Measurements from ENCODE around the gene PARP9.
"Not testable (repeated sequence)": the region's sequence is repeated elsewhere in the genome, so short reads cannot be mapped to it uniquely, and the experiment has no call there.

Gene PARP9

DNA sequence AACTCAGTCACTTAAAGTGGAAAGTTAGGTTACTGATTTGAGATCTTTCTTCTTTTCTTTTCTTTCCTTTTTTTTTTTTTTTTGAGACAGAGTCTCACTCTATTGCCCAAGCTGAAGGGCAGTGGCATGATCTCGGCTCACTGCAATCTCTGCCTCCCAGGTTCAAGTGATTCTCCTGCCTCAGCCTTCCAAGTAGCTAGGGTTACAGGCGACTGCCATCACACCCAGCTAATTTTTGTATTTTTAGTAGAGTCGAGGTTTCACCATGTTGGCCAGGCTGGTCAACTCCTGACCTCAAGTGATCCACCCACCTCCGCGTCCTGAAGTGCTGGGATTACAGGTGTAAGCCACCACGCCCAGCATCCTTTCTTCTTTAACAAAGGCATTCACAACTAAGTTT, 63.1 kb downstream of the PARP9 start:
- not testable (repeated sequence) for H3K56ac ChIP-seq (ENCODE audit: low read length); H3K27me3 ChIP-seq (ENCODE audit: insufficient read depth, low read length, poor library complexity); H3K4ac ChIP-seq (ENCODE audit: low read depth, low read length); H3K9ac ChIP-seq (ENCODE audit: low read length); H2BK120ac ChIP-seq (ENCODE audit: low read depth, low read length); H2AK5ac ChIP-seq (ENCODE audit: low read length); H3K4me2 ChIP-seq (ENCODE audit: low read length); H4K5ac ChIP-seq (ENCODE audit: low read length); H3K18ac ChIP-seq (ENCODE audit: low read length); H4K8ac ChIP-seq (ENCODE audit: low read depth, low read length); H3K27ac ChIP-seq (ENCODE audit: low read depth, low read length); H3K36me3 ChIP-seq (ENCODE audit: control insufficient read depth, insufficient read depth, low read length); DNase-seq; H2BK15ac ChIP-seq (replicated peaks; ENCODE audit: low read depth); H2BK5ac ChIP-seq (ENCODE audit: low read length); H3K4me1 ChIP-seq (ENCODE audit: control insufficient read depth, low read depth, low read length); H3K23ac ChIP-seq (ENCODE audit: low read length); H3K4me3 ChIP-seq (ENCODE audit: low read length)
- peaks cover 56% of the 10 kb centered on the region for H3K79me2 ChIP-seq (ENCODE audit: control insufficient read depth, insufficient read depth, low read length)
- WGBS (ENCODE audit: extremely low coverage, insufficient coverage, low lambda C conversion rate): no CpG with 5 or more reads among the region's 6 CpGs
- H3K79me1 ChIP-seq (ENCODE audit: low read length): peaks cover 13% of the 10 kb centered on the region

DNA sequence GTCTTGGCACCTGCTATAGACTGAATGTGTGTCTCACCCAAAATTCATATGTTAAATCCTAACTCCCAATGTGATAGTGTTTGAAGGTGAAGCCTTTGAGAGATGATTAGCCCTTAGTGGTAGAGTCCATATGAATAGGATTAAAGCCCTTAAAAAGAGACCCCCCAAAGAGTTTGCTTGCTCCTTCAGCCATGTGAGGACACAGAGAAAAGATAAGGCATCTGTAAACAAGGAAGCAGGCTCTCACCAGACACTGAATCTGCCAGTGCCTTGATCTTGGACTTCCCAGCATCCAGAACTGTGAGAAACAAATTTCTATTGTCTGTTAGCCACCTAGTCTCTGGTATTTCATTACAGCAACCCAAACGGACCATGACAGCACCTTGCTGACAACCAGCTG, 65.9 kb downstream of the PARP9 start:
- Histone ChIP-seq H3K18ac (ENCODE audit: low read length) (no peak overlapping the region), H3K4me1 (ENCODE audit: control insufficient read depth, low read depth, low read length) (no peaks in the 10 kb centered on the region), H3K27ac (ENCODE audit: low read depth, low read length) (no peak overlapping the region), H3K4me3 (ENCODE audit: low read length) (no peak overlapping the region), H3K4ac (ENCODE audit: low read depth, low read length) (no peak overlapping the region), H2BK120ac (ENCODE audit: low read depth, low read length) (no peak overlapping the region), H3K23ac (ENCODE audit: low read length) (no peak overlapping the region), H3K79me2 (ENCODE audit: control insufficient read depth, insufficient read depth, low read length) (peaks cover 35% of the 10 kb centered on the region), H4K5ac (ENCODE audit: low read length) (no peak overlapping the region), H3K27me3 (ENCODE audit: insufficient read depth, low read length, poor library complexity) (no peaks in the 10 kb centered on the region), H3K9ac (ENCODE audit: low read length) (no peak overlapping the region), H2AK5ac (ENCODE audit: low read length) (no peak overlapping the region), H4K8ac (ENCODE audit: low read depth, low read length) (no peak overlapping the region), H3K36me3 (ENCODE audit: control insufficient read depth, insufficient read depth, low read length) (no peaks in the 10 kb centered on the region), H3K79me1 (ENCODE audit: low read length) (peaks cover 8% of the 10 kb centered on the region), H3K56ac (ENCODE audit: low read length) (no peak overlapping the region), H3K4me2 (ENCODE audit: low read length) (no peak overlapping the region), H2BK15ac (replicated peaks; ENCODE audit: low read depth) (no peak overlapping the region), H2BK5ac (ENCODE audit: low read length) (no peak overlapping the region)
- peak; percentile 46 for DNase-seq
- WGBS (ENCODE audit: extremely low coverage, insufficient coverage, low lambda C conversion rate): no CpG with 5 or more reads among the region's 1 CpG

DNA sequence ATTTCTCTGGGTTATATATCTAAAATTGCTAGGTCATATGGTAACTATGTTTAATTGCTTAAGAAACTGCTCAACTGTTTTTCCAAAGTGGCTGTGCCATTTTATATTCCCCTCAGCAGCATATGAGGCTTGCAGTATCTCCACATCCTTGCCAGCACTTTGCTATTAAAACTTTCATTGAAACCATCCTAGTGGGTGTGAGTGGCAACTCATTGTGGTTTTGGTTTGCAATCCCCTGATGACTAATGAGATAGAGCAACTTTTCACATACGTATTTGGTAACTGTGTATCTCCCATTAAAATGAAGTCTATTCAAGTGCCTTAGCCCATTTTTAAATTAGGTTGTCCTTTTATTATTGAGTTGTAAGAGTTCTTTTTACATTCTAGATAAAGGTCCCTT, 66.7 kb downstream of the PARP9 start:
- Histone ChIP-seq H3K79me2 (ENCODE audit: control insufficient read depth, insufficient read depth, low read length) (peaks cover 30% of the 10 kb centered on the region), H3K4me1 (ENCODE audit: control insufficient read depth, low read depth, low read length) (no peaks in the 10 kb centered on the region), H4K8ac (ENCODE audit: low read depth, low read length) (no peak overlapping the region), H3K4me2 (ENCODE audit: low read length) (no peak overlapping the region), H3K18ac (ENCODE audit: low read length) (no peak overlapping the region), H2BK15ac (replicated peaks; ENCODE audit: low read depth) (no peak overlapping the region), H3K79me1 (ENCODE audit: low read length) (peaks cover 8% of the 10 kb centered on the region), H3K56ac (ENCODE audit: low read length) (no peak overlapping the region), H2BK5ac (ENCODE audit: low read length) (no peak overlapping the region), H3K23ac (ENCODE audit: low read length) (no peak overlapping the region), H2BK120ac (ENCODE audit: low read depth, low read length) (no peak overlapping the region), H3K4ac (ENCODE audit: low read depth, low read length) (no peak overlapping the region), H3K9ac (ENCODE audit: low read length) (no peak overlapping the region), H3K27ac (ENCODE audit: low read depth, low read length) (no peak overlapping the region), H2AK5ac (ENCODE audit: low read length) (no peak overlapping the region), H3K36me3 (ENCODE audit: control insufficient read depth, insufficient read depth, low read length) (no peaks in the 10 kb centered on the region), H3K27me3 (ENCODE audit: insufficient read depth, low read length, poor library complexity) (no peaks in the 10 kb centered on the region), H3K4me3 (ENCODE audit: low read length) (no peak overlapping the region), H4K5ac (ENCODE audit: low read length) (no peak overlapping the region)
- DNase-seq: no peak
- no CpG with 5 or more reads among the region's 1 CpG for WGBS (ENCODE audit: extremely low coverage, insufficient coverage, low lambda C conversion rate)

DNA sequence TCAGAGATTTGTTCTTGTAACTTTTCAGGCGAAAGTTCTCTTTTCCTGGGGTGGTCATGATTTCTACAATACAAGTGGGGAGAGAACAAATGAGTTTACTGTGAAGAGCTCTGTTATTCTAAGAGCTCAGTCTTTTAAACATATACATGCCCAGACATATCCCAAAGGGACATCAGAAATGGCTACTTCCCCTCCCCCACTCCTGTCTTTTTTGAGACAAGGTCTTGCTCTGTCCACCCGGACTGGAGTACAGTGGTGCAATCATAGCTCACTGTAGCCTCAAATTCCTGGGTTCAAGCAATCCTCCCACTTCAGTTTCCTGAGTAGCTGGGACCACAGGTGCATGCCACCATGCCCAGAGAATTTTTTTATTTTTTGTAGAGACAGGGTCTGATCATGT, 67.6 kb downstream of the PARP9 start:
- Histone ChIP-seq H3K18ac (ENCODE audit: low read length) (no peak overlapping the region), H3K4me1 (ENCODE audit: control insufficient read depth, low read depth, low read length) (no peaks in the 10 kb centered on the region), H3K36me3 (ENCODE audit: control insufficient read depth, insufficient read depth, low read length) (no peaks in the 10 kb centered on the region), H3K56ac (ENCODE audit: low read length) (no peak overlapping the region), H3K9ac (ENCODE audit: low read length) (no peak overlapping the region), H3K4me2 (ENCODE audit: low read length) (no peak overlapping the region), H3K4ac (ENCODE audit: low read depth, low read length) (no peak overlapping the region), H4K5ac (ENCODE audit: low read length) (no peak overlapping the region), H3K23ac (ENCODE audit: low read length) (no peak overlapping the region), H3K27ac (ENCODE audit: low read depth, low read length) (no peak overlapping the region), H2BK120ac (ENCODE audit: low read depth, low read length) (peak overlapping the region; percentile 12), H3K79me1 (ENCODE audit: low read length) (peaks cover 3% of the 10 kb centered on the region), H4K8ac (ENCODE audit: low read depth, low read length) (no peak overlapping the region), H3K4me3 (ENCODE audit: low read length) (no peak overlapping the region), H2BK15ac (replicated peaks; ENCODE audit: low read depth) (no peak overlapping the region), H3K79me2 (ENCODE audit: control insufficient read depth, insufficient read depth, low read length) (peaks cover 22% of the 10 kb centered on the region), H3K27me3 (ENCODE audit: insufficient read depth, low read length, poor library complexity) (no peaks in the 10 kb centered on the region), H2AK5ac (ENCODE audit: low read length) (no peak overlapping the region), H2BK5ac (ENCODE audit: low read length) (no peak overlapping the region)
- no peak for DNase-seq
- no CpG with 5 or more reads among the region's 2 CpGs for WGBS (ENCODE audit: extremely low coverage, insufficient coverage, low lambda C conversion rate)

DNA sequence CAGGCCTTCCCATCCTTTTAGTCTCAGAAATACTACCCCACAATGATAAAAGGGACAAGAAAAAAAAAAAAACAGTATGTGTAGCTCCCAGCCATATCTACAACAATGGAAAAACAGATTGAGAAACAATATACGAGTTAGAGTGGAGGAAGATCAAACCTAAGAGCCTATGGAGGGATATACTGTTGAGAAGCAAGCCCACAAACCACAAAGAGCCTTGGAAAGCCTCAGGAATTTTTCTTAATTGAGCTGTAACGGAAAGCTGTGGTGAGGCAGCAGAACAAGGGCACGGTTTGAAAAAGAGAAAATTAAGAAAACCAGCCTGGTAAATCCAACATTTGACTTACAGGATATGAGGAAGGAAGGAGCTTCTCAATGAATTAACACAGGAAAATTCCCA, 70.8 kb downstream of the PARP9 start:
- no peak for DNase-seq
- no peak overlapping the region for H3K4me2 ChIP-seq (ENCODE audit: low read length)
- peaks cover 13% of the 10 kb centered on the region for H3K79me2 ChIP-seq (ENCODE audit: control insufficient read depth, insufficient read depth, low read length)
- no peak overlapping the region for H2BK120ac ChIP-seq (ENCODE audit: low read depth, low read length)
- H3K4ac ChIP-seq (ENCODE audit: low read depth, low read length): no peak overlapping the region
- no peak overlapping the region for H2BK5ac ChIP-seq (ENCODE audit: low read length)
- no peak overlapping the region for H3K9ac ChIP-seq (ENCODE audit: low read length)
- H3K79me1 ChIP-seq (ENCODE audit: low read length): peaks cover 6% of the 10 kb centered on the region
- no peak overlapping the region for H2AK5ac ChIP-seq (ENCODE audit: low read length)
- H4K8ac ChIP-seq (ENCODE audit: low read depth, low read length): no peak overlapping the region
- H3K18ac ChIP-seq (ENCODE audit: low read length): no peak overlapping the region
- no peak overlapping the region for H3K27ac ChIP-seq (ENCODE audit: low read depth, low read length)
- no peaks in the 10 kb centered on the region for H3K36me3 ChIP-seq (ENCODE audit: control insufficient read depth, insufficient read depth, low read length)
- no peak overlapping the region for H3K23ac ChIP-seq (ENCODE audit: low read length)
- no CpG with 5 or more reads among the region's 3 CpGs for WGBS (ENCODE audit: extremely low coverage, insufficient coverage, low lambda C conversion rate)
- no peak overlapping the region for H4K5ac ChIP-seq (ENCODE audit: low read length)
- H3K56ac ChIP-seq (ENCODE audit: low read length): no peak overlapping the region
- H2BK15ac ChIP-seq (replicated peaks; ENCODE audit: low read depth): no peak overlapping the region
- no peak overlapping the region for H3K4me3 ChIP-seq (ENCODE audit: low read length)
- no peaks in the 10 kb centered on the region for H3K27me3 ChIP-seq (ENCODE audit: insufficient read depth, low read length, poor library complexity)
- H3K4me1 ChIP-seq (ENCODE audit: control insufficient read depth, low read depth, low read length): no peaks in the 10 kb centered on the region

DNA sequence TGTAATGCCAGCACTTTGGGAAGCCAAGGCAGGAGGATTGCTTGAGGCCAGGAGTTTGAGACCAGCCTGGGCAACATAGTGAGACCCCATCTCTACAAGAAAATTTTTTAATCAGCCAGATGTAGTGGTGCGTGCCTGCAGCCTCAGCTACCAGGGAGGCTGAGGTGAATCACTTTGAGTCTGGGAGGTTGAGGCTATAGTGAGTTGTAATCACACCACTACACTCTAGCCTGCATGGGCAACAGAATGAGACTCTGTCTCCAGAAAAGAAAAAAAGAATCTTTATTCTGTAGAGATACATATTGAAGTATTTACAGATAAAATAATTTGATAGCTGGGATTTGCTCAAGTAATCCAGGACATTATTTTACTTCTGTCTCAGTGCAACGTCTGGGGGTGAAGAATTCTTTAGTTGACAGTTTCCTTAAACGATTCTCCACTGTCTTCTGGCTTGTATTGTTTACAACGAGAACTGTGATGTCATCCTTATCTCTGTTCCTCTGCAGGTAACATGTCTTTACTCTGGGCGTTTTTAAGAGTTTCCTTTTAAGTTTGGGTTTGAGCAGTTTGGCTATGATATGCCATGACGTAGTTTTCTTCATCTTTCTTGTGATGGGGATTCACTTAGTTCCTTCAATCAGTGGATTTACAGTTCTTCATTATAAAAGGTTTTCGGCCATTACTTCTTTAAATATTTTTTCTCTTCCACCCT, 75.7 kb downstream of the PARP9 start:
- Histone ChIP-seq H2BK15ac (replicated peaks; ENCODE audit: low read depth) (no peak overlapping the region), H3K4me2 (ENCODE audit: low read length) (no peak overlapping the region), H3K36me3 (ENCODE audit: control insufficient read depth, insufficient read depth, low read length) (no peaks in the 10 kb centered on the region), H3K27me3 (ENCODE audit: insufficient read depth, low read length, poor library complexity) (no peaks in the 10 kb centered on the region), H3K4me1 (ENCODE audit: control insufficient read depth, low read depth, low read length) (no peaks in the 10 kb centered on the region), H3K4ac (ENCODE audit: low read depth, low read length) (no peak overlapping the region), H2BK120ac (ENCODE audit: low read depth, low read length) (no peak overlapping the region), H3K56ac (ENCODE audit: low read length) (no peak overlapping the region), H3K23ac (ENCODE audit: low read length) (no peak overlapping the region), H3K79me2 (ENCODE audit: control insufficient read depth, insufficient read depth, low read length) (peaks cover 7% of the 10 kb centered on the region), H3K18ac (ENCODE audit: low read length) (no peak overlapping the region), H4K5ac (ENCODE audit: low read length) (no peak overlapping the region), H3K4me3 (ENCODE audit: low read length) (no peak overlapping the region), H2BK5ac (ENCODE audit: low read length) (no peak overlapping the region), H3K27ac (ENCODE audit: low read depth, low read length) (no peak overlapping the region), H3K79me1 (ENCODE audit: low read length) (peaks cover 11% of the 10 kb centered on the region), H2AK5ac (ENCODE audit: low read length) (no peak overlapping the region), H3K9ac (ENCODE audit: low read length) (no peak overlapping the region), H4K8ac (ENCODE audit: low read depth, low read length) (no peak overlapping the region)
- peak; percentile 20 for DNase-seq
- WGBS (ENCODE audit: extremely low coverage, insufficient coverage, low lambda C conversion rate): no CpG with 5 or more reads among the region's 7 CpGs

Measured in mesendoderm (in vitro differentiated cells).